HEK293T (cell line): ENCODE data around the gene NMT1.

Experiments
- CTCF ChIA-PET: fragments of 350-600 bp; formaldehyde crosslinking; extraction: SDS; loops from one replicate; lab custom pipeline; 2021; ENCODE audit warnings: antibody characterized with exemption, inconsistent platforms; lab: Yijun Ruan, JAX
- POLR2A ChIA-PET: fragments of 350-600 bp; formaldehyde crosslinking; extraction: SDS; loops from one replicate; lab custom pipeline; 2020; ENCODE audit warnings: antibody characterized with exemption, inconsistent platforms; lab: Yijun Ruan, JAX
- DNase-seq: peaks from one replicate; pipeline ENCODE4 v3.0.0; 2012; ENCODE audit warnings: mixed read lengths; ENCODE audit errors: extremely low spot score
- ARNT ChIP-seq: fragments of 450-650 bp; IDR thresholded peaks from 2 replicates; pipeline ENCODE4 v1.6.1; 2017; ENCODE audit warnings: mild to moderate bottlenecking
- BHLHE40 ChIP-seq: fragments of 450-650 bp; IDR thresholded peaks from 2 replicates; pipeline ENCODE4 v1.6.1; 2016; ENCODE audit warnings: mild to moderate bottlenecking, moderate library complexity, borderline replicate concordance
- CTBP1 ChIP-seq: fragments of 450-650 bp; IDR thresholded peaks from 2 replicates; pipeline ENCODE4 v1.6.1; 2016; ENCODE audit warnings: borderline replicate concordance
- ELF4 ChIP-seq: fragments of 450-650 bp; IDR thresholded peaks from 2 replicates; pipeline ENCODE4 v1.6.1; 2017; ENCODE audit warnings: antibody characterized with exemption
- FOXA1 ChIP-seq: fragments of 450-650 bp; IDR thresholded peaks from 2 replicates; pipeline ENCODE4 v1.6.1; 2016; ENCODE audit warnings: mild to moderate bottlenecking
- FOXK2 ChIP-seq: fragments of 450-650 bp; IDR thresholded peaks from 2 replicates; pipeline ENCODE4 v1.6.1; 2016; ENCODE audit warnings: mild to moderate bottlenecking
- FOXM1 ChIP-seq: fragments of 450-650 bp; IDR thresholded peaks from 2 replicates; pipeline ENCODE4 v1.6.1; 2017; ENCODE audit warnings: mild to moderate bottlenecking, borderline replicate concordance
- HDGF ChIP-seq: fragments of 450-650 bp; IDR thresholded peaks from 2 replicates; pipeline ENCODE4 v1.6.1; 2017; ENCODE audit warnings: antibody characterized with exemption, borderline replicate concordance
- L3MBTL2 ChIP-seq: fragments of 450-650 bp; conservative IDR thresholded peaks from 2 replicates; pipeline ENCODE4 v1.6.1; 2016; ENCODE audit warnings: mild to moderate bottlenecking
- LEF1 ChIP-seq: fragments of 450-650 bp; IDR thresholded peaks from 2 replicates; pipeline ENCODE4 v1.6.1; 2017; ENCODE audit warnings: mild to moderate bottlenecking, borderline replicate concordance
- NFRKB ChIP-seq: fragments of 450-650 bp; IDR thresholded peaks from 2 replicates; pipeline ENCODE4 v1.6.1; 2016; ENCODE audit warnings: mild to moderate bottlenecking, moderate library complexity
- SP1 ChIP-seq: fragments of 450-650 bp; IDR thresholded peaks from 2 replicates; pipeline ENCODE4 v1.6.1; 2017
- SUZ12 ChIP-seq: fragments of 450-650 bp; IDR thresholded peaks from 2 replicates; pipeline ENCODE4 v1.6.1; 2016; ENCODE audit warnings: mild to moderate bottlenecking
- TARDBP ChIP-seq: fragments of 450-650 bp; IDR thresholded peaks from 2 replicates; pipeline ENCODE4 v1.6.1; 2016
- ZNF384 ChIP-seq: fragments of 450-650 bp; IDR thresholded peaks from 2 replicates; pipeline ENCODE4 v1.6.1; 2016
- TF ChIP-seq, protein P1 (sequence below): fragments of 450-650 bp; IDR thresholded peaks from 2 replicates; pipeline ENCODE4 v1.6.1; 2016

The NMT1 gene

GRCh38 chr17:45137561-45138305 lies 76.6 kb downstream of the NMT1 start:
- ChIA-PET CTCF (interaction anchor here (0.5 to 1.3 kb wide), 3 partner anchors 60 to 326 kb away, joined by 3 to 4 read pairs (median 3); no protein-coding TSS in a partner anchor), POLR2A (interaction anchor here (3.6 kb wide), 1 partner anchor 12 kb away, joined by 69 read pairs; the partner anchor contains the start of gene HEXIM1)
- no peak for DNase-seq
- TF ChIP-seq SUZ12 (no peak), SP1 (no peak), ELF4 (no peak), L3MBTL2 (no peak), FOXK2 (no peak)
- TF ChIP-seq, protein P1, sequence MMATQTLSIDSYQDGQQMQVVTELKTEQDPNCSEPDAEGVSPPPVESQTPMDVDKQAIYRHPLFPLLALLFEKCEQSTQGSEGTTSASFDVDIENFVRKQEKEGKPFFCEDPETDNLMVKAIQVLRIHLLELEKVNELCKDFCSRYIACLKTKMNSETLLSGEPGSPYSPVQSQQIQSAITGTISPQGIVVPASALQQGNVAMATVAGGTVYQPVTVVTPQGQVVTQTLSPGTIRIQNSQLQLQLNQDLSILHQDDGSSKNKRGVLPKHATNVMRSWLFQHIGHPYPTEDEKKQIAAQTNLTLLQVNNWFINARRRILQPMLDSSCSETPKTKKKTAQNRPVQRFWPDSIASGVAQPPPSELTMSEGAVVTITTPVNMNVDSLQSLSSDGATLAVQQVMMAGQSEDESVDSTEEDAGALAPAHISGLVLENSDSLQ = no peak

DNA sequence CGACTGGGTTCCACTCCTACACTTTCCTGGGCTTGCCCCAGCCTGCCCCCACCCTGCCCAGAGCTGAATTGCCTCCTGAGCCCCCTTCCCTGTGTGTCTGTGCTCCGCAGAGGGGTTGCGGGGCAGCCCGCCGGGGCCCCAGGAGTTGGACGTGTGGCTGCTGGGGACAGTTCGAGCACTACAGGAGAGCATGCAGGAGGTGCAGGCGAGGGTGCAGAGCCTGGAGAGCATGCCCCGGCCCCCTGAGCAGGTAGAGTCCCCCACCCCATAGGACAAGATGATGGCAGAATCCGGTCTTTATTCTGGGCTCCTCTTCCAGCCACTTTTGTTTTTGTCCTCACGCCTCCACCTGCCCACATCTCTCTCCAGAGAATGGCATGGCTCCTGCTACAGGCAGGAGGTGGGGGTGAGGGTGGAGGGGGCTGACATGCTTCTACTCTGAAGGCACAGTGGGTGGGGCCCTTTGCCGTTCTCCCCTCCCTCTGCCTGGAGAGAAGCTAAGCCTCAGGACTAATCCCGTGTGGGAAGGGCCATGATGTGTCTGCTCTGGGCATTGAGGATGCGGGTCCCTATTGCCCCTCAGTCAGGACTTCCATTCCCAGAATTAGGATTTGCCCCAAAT lies 77.9 kb downstream of the NMT1 start:
- no peak for DNase-seq
- ChIA-PET CTCF (interaction anchor here (0.6 to 1.3 kb wide), 2 partner anchors 25 to 59 kb away, joined by 3 to 4 read pairs; no protein-coding TSS in a partner anchor), POLR2A (interaction anchor here (1.5 kb wide), 3 partner anchors 9 to 22 kb away, joined by 5 to 17 read pairs (median 10); partner anchors contain the start of genes HEXIM1 and HEXIM2)
- TF ChIP-seq BHLHE40 (no peak), CTBP1 (no peak), HDGF (no peak), FOXM1 (no peak), SUZ12 (no peak), ELF4 (no peak), NFRKB (no peak), FOXK2 (no peak), SP1 (no peak), LEF1 (no peak), ZNF384 (no peak)
- TF ChIP-seq, protein P1 = no peak

GRCh38 chr17:45139533-45139920 lies 78.4 kb downstream of the NMT1 start:
- TF ChIP-seq L3MBTL2 (no peak), ARNT (no peak), HDGF (no peak), ELF4 (no peak), SP1 (no peak), FOXK2 (no peak)
- TF ChIP-seq, protein P1 = no peak
- ChIA-PET CTCF (interaction anchor here (0.9 kb wide), 1 partner anchor 59 kb away, joined by 3 read pairs; no protein-coding TSS in a partner anchor), POLR2A (interaction anchor here (1.5 kb wide), 3 partner anchors 9 to 22 kb away, joined by 5 to 17 read pairs (median 10); partner anchors contain the start of genes HEXIM1 and HEXIM2)
- no peak for DNase-seq

DNA sequence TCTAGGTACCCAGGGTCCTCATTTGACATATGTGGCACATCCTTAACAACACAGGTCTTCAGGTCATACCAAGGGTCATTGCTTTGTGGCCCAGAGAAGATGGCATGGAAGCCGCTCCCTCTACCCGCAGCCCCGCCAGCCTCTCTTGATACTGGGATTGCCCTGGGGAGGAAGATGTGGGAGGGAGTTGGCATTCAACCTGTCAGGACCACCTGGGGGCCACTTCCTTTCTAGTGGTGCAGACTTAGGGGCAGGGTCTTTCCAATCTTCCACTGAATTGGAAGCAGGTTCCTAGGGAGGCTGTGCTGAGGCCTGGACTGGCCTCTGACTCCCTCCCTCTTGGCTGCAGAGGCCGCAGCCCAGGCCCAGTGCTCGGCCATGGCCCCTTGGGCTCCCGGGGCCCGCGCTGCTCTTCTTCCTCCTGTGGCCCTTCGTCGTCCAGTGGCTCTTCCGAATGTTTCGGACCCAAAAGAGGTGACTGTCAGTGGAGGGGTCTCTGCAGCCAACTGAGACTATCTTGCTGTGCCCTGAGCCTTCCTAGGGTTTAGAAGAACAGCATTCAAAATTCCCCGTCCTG lies 82.1 kb downstream of the NMT1 start:
- POLR2A ChIA-PET = interaction anchor here (1.2 to 1.3 kb wide), 2 partner anchors 8 to 18 kb away, joined by 3 to 4 read pairs; partner anchors contain the start of genes ACBD4 and HEXIM2
- DNase-seq = no peak
- TF ChIP-seq TARDBP (no peak), FOXK2 (no peak), L3MBTL2 (no peak), FOXA1 (no peak), LEF1 (no peak), SUZ12 (no peak), NFRKB (no peak), HDGF (no peak), CTBP1 (no peak), ZNF384 (no peak), FOXM1 (no peak), BHLHE40 (no peak), SP1 (no peak), ARNT (no peak), ELF4 (no peak)
- TF ChIP-seq, protein P1 = no peak
- CTCF ChIA-PET = interaction anchor here (0.6 to 0.8 kb wide), 2 partner anchors 8 to 9 kb away, joined by 3 read pairs; partner anchors contain the start of gene ACBD4

DNA sequence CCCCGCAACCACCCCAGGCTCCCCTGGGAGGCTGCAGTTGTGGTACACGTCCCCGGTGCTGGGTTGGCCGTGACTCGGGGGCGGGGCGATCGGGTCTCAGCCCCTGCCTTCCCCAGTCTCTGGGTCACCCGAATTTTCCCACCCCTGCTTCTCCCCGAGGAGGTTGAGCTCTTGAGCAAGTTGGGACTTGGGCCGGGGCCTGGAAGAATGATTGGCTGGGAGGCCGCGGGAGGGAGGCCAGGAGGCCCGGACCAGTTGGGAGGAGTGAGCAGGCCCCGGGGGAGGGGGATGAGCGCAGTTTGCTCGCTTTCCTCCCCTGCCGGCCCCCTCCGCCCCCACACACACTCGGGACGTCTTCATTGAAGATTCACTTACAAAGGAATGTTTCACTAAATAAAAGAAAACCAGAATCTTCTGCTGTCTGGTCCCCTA lies 82.7 kb downstream of the NMT1 start:
- DNase-seq = no peak
- CTCF ChIA-PET = interaction anchor here (0.6 to 0.8 kb wide), 2 partner anchors 8 kb away, joined by 3 read pairs; partner anchors contain the start of gene ACBD4
- POLR2A ChIA-PET = interaction anchor here (1.2 to 1.3 kb wide), 2 partner anchors 8 to 18 kb away, joined by 3 to 4 read pairs; partner anchors contain the start of genes ACBD4 and HEXIM2
- TF ChIP-seq ARNT (no peak), SUZ12 (no peak), ZNF384 (no peak), L3MBTL2 (no peak), FOXA1 (no peak), NFRKB (no peak), BHLHE40 (no peak), CTBP1 (no peak), FOXK2 (no peak), TARDBP (no peak), ELF4 (no peak), HDGF (no peak), SP1 (no peak), FOXM1 (no peak), LEF1 (no peak)
- TF ChIP-seq, protein P1 = no peak
